Choroid plexus epithelial cell (primary cell): ENCODE results near the gene ANKH.

ENCODE experiments used
- DNase-seq: peaks from one replicate; pipeline ENCODE4 v3.0.0-alpha.2; 2010; ENCODE audit warnings: low read depth
- H3K4me3 ChIP-seq: 2 replicates; pipeline ENCODE4 v1.5.1; 2011; ENCODE audit warnings: low read depth, mild to moderate bottlenecking, control low read depth, low read length, moderate library complexity
- CTCF ChIP-seq: conservative IDR thresholded peaks from 2 replicates; pipeline ENCODE4 v1.5.1; 2011; ENCODE audit warnings: low read depth, mild to moderate bottlenecking, control low read depth, inconsistent platforms, low read length, moderate library complexity

Gene ANKH

GRCh38 chr5:14854799-14855198 is 16.8 kb downstream of the ANKH start:
- no peak for DNase-seq
- no peak for TF ChIP-seq CTCF
- H3K4me3 ChIP-seq, result no peak overlapping the region

DNA sequence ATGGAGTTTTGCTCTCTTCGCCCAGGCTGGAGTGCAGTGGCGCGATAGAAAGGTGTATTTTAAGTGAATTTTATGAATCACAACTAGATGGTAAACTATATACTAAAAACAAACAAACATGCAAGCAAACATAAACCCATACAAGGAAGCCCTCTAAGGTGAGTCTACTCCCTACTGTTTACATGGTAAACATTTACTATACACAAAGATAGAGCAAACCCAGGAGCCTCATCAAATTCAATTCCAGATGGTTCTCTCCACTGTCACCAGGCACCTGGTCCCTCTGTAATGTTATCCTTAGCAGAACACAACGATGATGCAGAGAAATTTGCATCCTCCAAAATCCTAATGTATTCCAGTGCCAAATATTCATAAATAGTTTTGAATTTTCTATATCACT is 17.9 kb downstream of the ANKH start:
- no peak for DNase-seq
- no peak for TF ChIP-seq CTCF
- no peak overlapping the region for H3K4me3 ChIP-seq

GRCh38 chr5:14852779-14853178 is 18.8 kb downstream of the ANKH start:
- no peak for DNase-seq
- no peak overlapping the region for H3K4me3 ChIP-seq
- TF ChIP-seq CTCF, result no peak

GRCh38 chr5:14851999-14852526 is 19.5 kb downstream of the ANKH start:
- DNase-seq, result no peak
- H3K4me3 ChIP-seq, result no peak overlapping the region
- no peak for TF ChIP-seq CTCF

DNA sequence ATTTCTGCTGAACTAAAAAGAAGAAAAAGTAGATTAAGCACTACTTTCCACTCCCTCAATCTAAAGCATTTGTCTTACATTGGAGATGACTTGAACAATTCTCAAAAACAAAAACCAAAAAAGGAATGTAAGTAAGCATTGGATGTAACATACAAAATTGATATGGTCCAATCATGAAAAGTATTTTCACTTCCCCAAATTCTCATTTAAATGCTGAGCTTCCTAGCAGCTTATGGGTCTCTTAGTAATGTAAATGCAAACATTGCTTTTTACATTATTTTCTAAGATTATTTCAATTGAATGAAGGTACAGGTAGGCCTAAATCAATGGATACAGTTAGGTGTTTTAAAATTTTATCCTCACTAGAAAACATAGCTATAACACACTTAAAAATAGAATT is 20.0 kb downstream of the ANKH start:
- no peak overlapping the region for H3K4me3 ChIP-seq
- no peak for TF ChIP-seq CTCF
- no peak for DNase-seq

- no peak overlapping the region for H3K4me3 ChIP-seq
- TF ChIP-seq CTCF, result no peak
- no peak for DNase-seq
Measured at GRCh38 chr5:14851050-14851419, 20.5 kb downstream of the ANKH start.

- DNase-seq, result no peak
- no peak for TF ChIP-seq CTCF
- no peak overlapping the region for H3K4me3 ChIP-seq
Measured at GRCh38 chr5:14850419-14851049, 21.0 kb downstream of the ANKH start.
